IMR-90 (cell line): Measurements from ENCODE around the gene RAPGEFL1.

Experiments
- CEBPB ChIP-seq: IDR thresholded peaks from 2 replicates; pipeline ENCODE4 v1.6.1; 2012; ENCODE audit warnings: low read depth, low read length, improper control_type of control experiment
- CHD1 ChIP-seq: IDR thresholded peaks from 2 replicates; pipeline ENCODE4 v1.6.1; 2012; ENCODE audit warnings: low read depth, low read length, improper control_type of control experiment
- CTCF ChIP-seq: conservative IDR thresholded peaks from 2 replicates; pipeline ENCODE4 v1.5.1; 2012; ENCODE audit warnings: mild to moderate bottlenecking, low read depth, low read length, improper control_type of control experiment
- FOS ChIP-seq: fragments of 150-350 bp; IDR thresholded peaks from 2 replicates; pipeline ENCODE4 v1.6.1; 2016; ENCODE audit warnings: low read depth, low read length
- MAZ ChIP-seq: IDR thresholded peaks from 2 replicates; pipeline ENCODE4 v1.6.1; 2012; ENCODE audit warnings: low read depth, mild to moderate bottlenecking, low read length, improper control_type of control experiment, moderate library complexity, borderline replicate concordance
- NFE2L2 ChIP-seq: fragments of 150-350 bp; IDR thresholded peaks from 2 replicates; pipeline ENCODE4 v1.6.1; 2016; ENCODE audit warnings: low read depth, mild to moderate bottlenecking, low read length
- POLR2A ChIP-seq: IDR thresholded peaks from 2 replicates; pipeline ENCODE4 v1.6.1; 2012; ENCODE audit warnings: mild to moderate bottlenecking, low read depth, low read length
- RAD21 ChIP-seq: IDR thresholded peaks from 2 replicates; pipeline ENCODE4 v1.6.1; 2012; ENCODE audit warnings: low read length, improper control_type of control experiment
- RCOR1 ChIP-seq: IDR thresholded peaks from 2 replicates; pipeline ENCODE4 v1.6.1; 2012; ENCODE audit warnings: mild to moderate bottlenecking, low read length, improper control_type of control experiment; ENCODE audit not compliant: insufficient replicate concordance
- RFX5 ChIP-seq: IDR thresholded peaks from 2 replicates; pipeline ENCODE4 v1.8.0; 2012; ENCODE audit warnings: low read depth, mild to moderate bottlenecking, low read length, moderate library complexity
- SMC3 ChIP-seq: fragments of 150-350 bp; IDR thresholded peaks from 2 replicates; pipeline ENCODE4 v1.6.1; 2016; ENCODE audit warnings: low read depth, mild to moderate bottlenecking, antibody characterized with exemption, low read length, moderate library complexity
- USF2 ChIP-seq: fragments of 150-350 bp; IDR thresholded peaks from 2 replicates; pipeline ENCODE4 v1.6.1; 2017; ENCODE audit warnings: mild to moderate bottlenecking, antibody characterized with exemption, low read length, low read depth

DNA sequence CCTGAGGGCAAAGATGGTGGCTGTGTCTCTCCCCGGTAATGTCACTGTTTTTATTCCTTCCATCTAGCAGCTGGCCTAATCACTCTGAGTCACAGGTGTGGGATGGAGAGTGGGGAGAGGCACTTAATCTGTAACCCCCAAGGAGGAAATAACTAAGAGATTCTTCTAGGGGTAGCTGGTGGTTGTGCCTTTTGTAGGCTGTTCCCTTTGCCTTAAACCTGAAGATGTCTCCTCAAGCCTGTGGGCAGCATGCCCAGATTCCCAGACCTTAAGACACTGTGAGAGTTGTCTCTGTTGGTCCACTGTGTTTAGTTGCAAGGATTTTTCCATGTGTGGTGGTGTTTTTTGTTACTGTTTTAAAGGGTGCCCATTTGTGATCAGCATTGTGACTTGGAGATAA, 5.5 kb upstream of the RAPGEFL1 start:
- TF ChIP-seq CTCF (no peak), RFX5 (no peak), CEBPB (no peak), RAD21 (no peak), MAZ (no peak), CHD1 (no peak), POLR2A (no peak), NFE2L2 (no peak), SMC3 (no peak), RCOR1 (no peak), FOS (no peak), USF2 (no peak)
